ENCODE data around the gene NCS1.
A peak's percentile ranks its signal among the peaks of the same experiment; 100 is the strongest.

NCS1 gene

DNA sequence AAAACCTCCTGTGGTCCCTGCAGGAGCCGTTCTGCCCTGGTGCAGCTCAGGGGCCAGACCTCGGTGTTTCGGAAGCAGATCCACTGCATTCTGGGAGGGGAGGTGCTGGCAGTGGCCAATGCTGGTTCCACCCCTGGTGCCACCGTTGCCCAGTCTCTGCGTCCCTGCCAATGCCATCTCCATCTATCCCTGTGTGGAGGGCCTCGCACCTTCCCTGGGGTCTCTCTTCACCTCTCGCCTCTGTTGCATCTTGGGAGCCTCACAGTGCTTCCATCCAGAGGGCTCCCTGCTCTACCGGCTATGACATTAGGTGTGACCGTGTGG, 15.3 kb downstream of the NCS1 start:
- CTCF ChIA-PET = interaction anchor here (0.6 to 2.5 kb wide), 4 partner anchors 13 to 164 kb away, joined by 4 to 8 read pairs (median 4); no protein-coding TSS in a partner anchor
- H3K4me3 ChIP-seq (ENCODE audit: low read depth, low read length) = no peak overlapping the region
- H3K4me1 ChIP-seq (ENCODE audit: control insufficient read depth, insufficient read depth, low read length) = no peaks in the 10 kb centered on the region
- TF ChIP-seq IKZF3 (tag by site-specific recombination; IDR thresholded peaks at IDR 0.05) (no peak), FEZF1 (tag by site-specific recombination; IDR thresholded peaks at IDR 0.05) (no peak), REPIN1 (tag by site-specific recombination; IDR thresholded peaks at IDR 0.05; ENCODE audit: low read depth) (no peak), ZNF664 (tag by site-specific recombination; IDR thresholded peaks at IDR 0.05) (no peak), ZNF830 (tag by site-specific recombination; IDR thresholded peaks at IDR 0.05; ENCODE audit: low read depth) (no peak), ZNF211 (tag by site-specific recombination; IDR thresholded peaks at IDR 0.05; ENCODE audit: low read depth) (no peak), ZNF221 (tag by site-specific recombination; IDR thresholded peaks at IDR 0.05; ENCODE audit: borderline replicate concordance) (no peak), WT1 (tag by site-specific recombination; IDR thresholded peaks at IDR 0.05) (no peak), ZNF560 (tag by site-specific recombination; IDR thresholded peaks at IDR 0.05; ENCODE audit: borderline replicate concordance) (no peak), SP2 (tag by site-specific recombination; IDR thresholded peaks at IDR 0.05) (no peak), GLIS1 (tag by site-specific recombination; IDR thresholded peaks at IDR 0.05) (0 out of 2 replicates have a peak, but pooled peaks have one; percentile 36), ZSCAN23 (tag by site-specific recombination; IDR thresholded peaks at IDR 0.05) (no peak), ZNF184 (tag by site-specific recombination; IDR thresholded peaks at IDR 0.05) (no peak), ZNF37A (tag by site-specific recombination; IDR thresholded peaks at IDR 0.05) (no peak), ZNF366 (tag by site-specific recombination; conservative IDR thresholded peaks at IDR 0.05) (no peak), ZNF600 (tag by site-specific recombination; IDR thresholded peaks at IDR 0.05) (peak; percentile 98), ZBTB20 (tag by site-specific recombination; IDR thresholded peaks at IDR 0.05) (peak; percentile 9; the same call in 1 of the 2 replicates), ZNF426 (tag by site-specific recombination; IDR thresholded peaks at IDR 0.05) (no peak), MYNN (tag by site-specific recombination; IDR thresholded peaks at IDR 0.05; ENCODE audit: borderline replicate concordance) (no peak), ZNF341 (tag by site-specific recombination; IDR thresholded peaks at IDR 0.05; ENCODE audit: low read depth) (peak; percentile 65), GLI2 (tag by site-specific recombination; IDR thresholded peaks at IDR 0.05; ENCODE audit: borderline replicate concordance, low read depth) (no peak)
- TF ChIP-seq, protein P1, sequence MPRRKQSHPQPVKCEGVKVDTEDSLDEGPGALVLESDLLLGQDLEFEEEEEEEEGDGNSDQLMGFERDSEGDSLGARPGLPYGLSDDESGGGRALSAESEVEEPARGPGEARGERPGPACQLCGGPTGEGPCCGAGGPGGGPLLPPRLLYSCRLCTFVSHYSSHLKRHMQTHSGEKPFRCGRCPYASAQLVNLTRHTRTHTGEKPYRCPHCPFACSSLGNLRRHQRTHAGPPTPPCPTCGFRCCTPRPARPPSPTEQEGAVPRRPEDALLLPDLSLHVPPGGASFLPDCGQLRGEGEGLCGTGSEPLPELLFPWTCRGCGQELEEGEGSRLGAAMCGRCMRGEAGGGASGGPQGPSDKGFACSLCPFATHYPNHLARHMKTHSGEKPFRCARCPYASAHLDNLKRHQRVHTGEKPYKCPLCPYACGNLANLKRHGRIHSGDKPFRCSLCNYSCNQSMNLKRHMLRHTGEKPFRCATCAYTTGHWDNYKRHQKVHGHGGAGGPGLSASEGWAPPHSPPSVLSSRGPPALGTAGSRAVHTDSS (tag by site-specific recombination; IDR thresholded peaks at IDR 0.05) = no peak
- TF ChIP-seq, protein P2, sequence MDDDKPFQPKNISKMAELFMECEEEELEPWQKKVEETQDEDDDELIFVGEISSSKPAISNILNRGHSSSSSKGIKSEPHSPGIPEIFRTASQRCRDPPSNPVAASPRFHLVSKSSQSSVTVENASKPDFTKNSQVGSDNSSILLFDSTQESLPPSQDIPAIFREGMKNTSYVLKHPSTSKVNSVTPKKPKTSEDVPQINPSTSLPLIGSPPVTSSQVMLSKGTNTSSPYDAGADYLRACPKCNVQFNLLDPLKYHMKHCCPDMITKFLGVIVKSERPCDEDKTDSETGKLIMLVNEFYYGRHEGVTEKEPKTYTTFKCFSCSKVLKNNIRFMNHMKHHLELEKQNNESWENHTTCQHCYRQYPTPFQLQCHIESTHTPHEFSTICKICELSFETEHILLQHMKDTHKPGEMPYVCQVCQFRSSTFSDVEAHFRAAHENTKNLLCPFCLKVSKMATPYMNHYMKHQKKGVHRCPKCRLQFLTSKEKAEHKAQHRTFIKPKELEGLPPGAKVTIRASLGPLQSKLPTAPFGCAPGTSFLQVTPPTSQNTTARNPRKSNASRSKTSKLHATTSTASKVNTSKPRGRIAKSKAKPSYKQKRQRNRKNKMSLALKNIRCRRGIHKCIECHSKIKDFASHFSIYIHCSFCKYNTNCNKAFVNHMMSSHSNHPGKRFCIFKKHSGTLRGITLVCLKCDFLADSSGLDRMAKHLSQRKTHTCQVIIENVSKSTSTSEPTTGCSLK (tag by site-specific recombination; IDR thresholded peaks at IDR 0.05) = no peak
- TF ChIP-seq, protein P3, sequence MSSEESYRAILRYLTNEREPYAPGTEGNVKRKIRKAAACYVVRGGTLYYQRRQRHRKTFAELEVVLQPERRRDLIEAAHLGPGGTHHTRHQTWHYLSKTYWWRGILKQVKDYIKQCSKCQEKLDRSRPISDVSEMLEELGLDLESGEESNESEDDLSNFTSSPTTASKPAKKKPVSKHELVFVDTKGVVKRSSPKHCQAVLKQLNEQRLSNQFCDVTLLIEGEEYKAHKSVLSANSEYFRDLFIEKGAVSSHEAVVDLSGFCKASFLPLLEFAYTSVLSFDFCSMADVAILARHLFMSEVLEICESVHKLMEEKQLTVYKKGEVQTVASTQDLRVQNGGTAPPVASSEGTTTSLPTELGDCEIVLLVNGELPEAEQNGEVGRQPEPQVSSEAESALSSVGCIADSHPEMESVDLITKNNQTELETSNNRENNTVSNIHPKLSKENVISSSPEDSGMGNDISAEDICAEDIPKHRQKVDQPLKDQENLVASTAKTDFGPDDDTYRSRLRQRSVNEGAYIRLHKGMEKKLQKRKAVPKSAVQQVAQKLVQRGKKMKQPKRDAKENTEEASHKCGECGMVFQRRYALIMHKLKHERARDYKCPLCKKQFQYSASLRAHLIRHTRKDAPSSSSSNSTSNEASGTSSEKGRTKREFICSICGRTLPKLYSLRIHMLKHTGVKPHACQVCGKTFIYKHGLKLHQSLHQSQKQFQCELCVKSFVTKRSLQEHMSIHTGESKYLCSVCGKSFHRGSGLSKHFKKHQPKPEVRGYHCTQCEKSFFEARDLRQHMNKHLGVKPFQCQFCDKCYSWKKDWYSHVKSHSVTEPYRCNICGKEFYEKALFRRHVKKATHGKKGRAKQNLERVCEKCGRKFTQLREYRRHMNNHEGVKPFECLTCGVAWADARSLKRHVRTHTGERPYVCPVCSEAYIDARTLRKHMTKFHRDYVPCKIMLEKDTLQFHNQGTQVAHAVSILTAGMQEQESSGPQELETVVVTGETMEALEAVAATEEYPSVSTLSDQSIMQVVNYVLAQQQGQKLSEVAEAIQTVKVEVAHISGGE (tag by site-specific recombination; conservative IDR thresholded peaks at IDR 0.05; ENCODE audit: low read depth) = no peak
- TF ChIP-seq, protein P4, sequence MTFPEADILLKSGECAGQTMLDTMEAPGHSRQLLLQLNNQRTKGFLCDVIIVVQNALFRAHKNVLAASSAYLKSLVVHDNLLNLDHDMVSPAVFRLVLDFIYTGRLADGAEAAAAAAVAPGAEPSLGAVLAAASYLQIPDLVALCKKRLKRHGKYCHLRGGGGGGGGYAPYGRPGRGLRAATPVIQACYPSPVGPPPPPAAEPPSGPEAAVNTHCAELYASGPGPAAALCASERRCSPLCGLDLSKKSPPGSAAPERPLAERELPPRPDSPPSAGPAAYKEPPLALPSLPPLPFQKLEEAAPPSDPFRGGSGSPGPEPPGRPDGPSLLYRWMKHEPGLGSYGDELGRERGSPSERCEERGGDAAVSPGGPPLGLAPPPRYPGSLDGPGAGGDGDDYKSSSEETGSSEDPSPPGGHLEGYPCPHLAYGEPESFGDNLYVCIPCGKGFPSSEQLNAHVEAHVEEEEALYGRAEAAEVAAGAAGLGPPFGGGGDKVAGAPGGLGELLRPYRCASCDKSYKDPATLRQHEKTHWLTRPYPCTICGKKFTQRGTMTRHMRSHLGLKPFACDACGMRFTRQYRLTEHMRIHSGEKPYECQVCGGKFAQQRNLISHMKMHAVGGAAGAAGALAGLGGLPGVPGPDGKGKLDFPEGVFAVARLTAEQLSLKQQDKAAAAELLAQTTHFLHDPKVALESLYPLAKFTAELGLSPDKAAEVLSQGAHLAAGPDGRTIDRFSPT (tag by site-specific recombination; IDR thresholded peaks at IDR 0.05) = no peak
- TF ChIP-seq, protein P5, sequence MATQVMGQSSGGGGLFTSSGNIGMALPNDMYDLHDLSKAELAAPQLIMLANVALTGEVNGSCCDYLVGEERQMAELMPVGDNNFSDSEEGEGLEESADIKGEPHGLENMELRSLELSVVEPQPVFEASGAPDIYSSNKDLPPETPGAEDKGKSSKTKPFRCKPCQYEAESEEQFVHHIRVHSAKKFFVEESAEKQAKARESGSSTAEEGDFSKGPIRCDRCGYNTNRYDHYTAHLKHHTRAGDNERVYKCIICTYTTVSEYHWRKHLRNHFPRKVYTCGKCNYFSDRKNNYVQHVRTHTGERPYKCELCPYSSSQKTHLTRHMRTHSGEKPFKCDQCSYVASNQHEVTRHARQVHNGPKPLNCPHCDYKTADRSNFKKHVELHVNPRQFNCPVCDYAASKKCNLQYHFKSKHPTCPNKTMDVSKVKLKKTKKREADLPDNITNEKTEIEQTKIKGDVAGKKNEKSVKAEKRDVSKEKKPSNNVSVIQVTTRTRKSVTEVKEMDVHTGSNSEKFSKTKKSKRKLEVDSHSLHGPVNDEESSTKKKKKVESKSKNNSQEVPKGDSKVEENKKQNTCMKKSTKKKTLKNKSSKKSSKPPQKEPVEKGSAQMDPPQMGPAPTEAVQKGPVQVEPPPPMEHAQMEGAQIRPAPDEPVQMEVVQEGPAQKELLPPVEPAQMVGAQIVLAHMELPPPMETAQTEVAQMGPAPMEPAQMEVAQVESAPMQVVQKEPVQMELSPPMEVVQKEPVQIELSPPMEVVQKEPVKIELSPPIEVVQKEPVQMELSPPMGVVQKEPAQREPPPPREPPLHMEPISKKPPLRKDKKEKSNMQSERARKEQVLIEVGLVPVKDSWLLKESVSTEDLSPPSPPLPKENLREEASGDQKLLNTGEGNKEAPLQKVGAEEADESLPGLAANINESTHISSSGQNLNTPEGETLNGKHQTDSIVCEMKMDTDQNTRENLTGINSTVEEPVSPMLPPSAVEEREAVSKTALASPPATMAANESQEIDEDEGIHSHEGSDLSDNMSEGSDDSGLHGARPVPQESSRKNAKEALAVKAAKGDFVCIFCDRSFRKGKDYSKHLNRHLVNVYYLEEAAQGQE (tag by site-specific recombination; IDR thresholded peaks at IDR 0.05) = peak; percentile 41; the same call in 1 of the 2 replicates
- no peaks in the 10 kb centered on the region for H3K36me3 ChIP-seq (ENCODE audit: control insufficient read depth in 2 of 2, insufficient read depth in 1 of 2, low read length in 2 of 2)
- no peaks in the 10 kb centered on the region for H3K9me3 ChIP-seq (ENCODE audit: control insufficient read depth, insufficient read depth, low read depth, low read length)
- no peak overlapping the region for H3K27ac ChIP-seq (ENCODE audit: extremely low read depth, low read depth, low read length)
- POLR2A ChIA-PET = interaction anchor here (1.1 to 1.3 kb wide), 2 partner anchors 10 to 15 kb away, joined by 4 to 5 read pairs; partner anchors contain the start of gene NCS1
